ENCODE results near the gene RAB28. TPM values are rescaled to one million over a fixed set of nuclear protein-coding genes. Genes with fewer than 3 reads are reported as not detected.
A peak's percentile ranks its signal among the peaks of the same experiment; 100 is the strongest.

The RAB28 gene
- total RNA-seq, 1 donor = 16.7 TPM

GRCh38 chr4:13327991-13328390, 156.1 kb downstream of the RAB28 start:
- DNase-seq (ENCODE audit: low read depth) = peak; percentile 8
- no peak overlapping the region for H3K4me3 ChIP-seq (ENCODE audit: low read depth, low read length)
- TF ChIP-seq CTCF (IDR thresholded peaks at IDR 0.05; ENCODE audit: insufficient read depth, low read length) = no peak

GRCh38 chr4:13325744-13326143, 158.4 kb downstream of the RAB28 start:
- no peak for DNase-seq (ENCODE audit: low read depth)
- H3K4me3 ChIP-seq (ENCODE audit: low read depth, low read length) = no peak overlapping the region
- TF ChIP-seq CTCF (IDR thresholded peaks at IDR 0.05; ENCODE audit: insufficient read depth, low read length) = no peak

- H3K4me3 ChIP-seq (ENCODE audit: low read depth, low read length) = no peak overlapping the region
- DNase-seq (ENCODE audit: low read depth) = no peak
- TF ChIP-seq CTCF (IDR thresholded peaks at IDR 0.05; ENCODE audit: insufficient read depth, low read length) = no peak
Measured at GRCh38 chr4:13323921-13324320, 160.2 kb downstream of the RAB28 start.

GRCh38 chr4:13322681-13323101, 161.4 kb downstream of the RAB28 start:
- no peak overlapping the region for H3K4me3 ChIP-seq (ENCODE audit: low read depth, low read length)
- peak; percentile 92 for DNase-seq (ENCODE audit: low read depth)
- TF ChIP-seq CTCF (IDR thresholded peaks at IDR 0.05; ENCODE audit: insufficient read depth, low read length) = no peak

Other genes starting within 250 kb of the RAB28 start
- 0.18 and 1.9 TPM in 2 replicates for gene NKX3-2, start 60.2 kb upstream of the RAB28 start, total RNA-seq (ENCODE audit: low replicate concordance)
- 38.0 and 41.5 TPM in 2 replicates for gene BOD1L1, start 143.4 kb upstream of the RAB28 start, total RNA-seq (ENCODE audit: low replicate concordance)